Urothelium cell line (cell line): Measurements from ENCODE around the gene LRFN2.

ENCODE experiments used
- DNase-seq: peaks from one replicate; pipeline ENCODE4 v3.0.0; 2011; ENCODE audit warnings: low spot score, mixed read lengths
- FAIRE-seq: peaks from 2 replicates; lab custom pipeline; 2011; peaks lifted over from hg19 to GRCh38; lab: Jason Lieb, UNC

Gene LRFN2

DNA sequence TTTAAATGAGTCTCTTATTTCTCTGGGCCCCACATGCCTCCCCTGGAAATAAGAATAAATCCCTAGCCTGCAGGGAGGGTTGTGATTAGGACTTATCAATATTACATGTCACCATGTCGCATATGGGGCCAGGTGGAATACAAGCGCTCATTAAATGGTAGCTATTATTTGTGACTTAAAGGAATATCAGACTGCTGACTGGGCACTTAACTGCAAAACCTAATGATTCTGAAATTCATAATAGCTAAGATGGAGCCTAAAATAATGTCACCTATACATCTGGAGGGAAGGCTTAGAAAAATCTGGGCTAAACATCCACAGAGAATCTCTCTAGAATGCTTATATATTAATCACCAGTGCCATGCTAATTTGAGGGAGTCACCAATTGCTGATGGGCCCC lies 106.5 kb downstream of the LRFN2 start:
- DNase-seq = no peak
- FAIRE-seq = no peak

DNA sequence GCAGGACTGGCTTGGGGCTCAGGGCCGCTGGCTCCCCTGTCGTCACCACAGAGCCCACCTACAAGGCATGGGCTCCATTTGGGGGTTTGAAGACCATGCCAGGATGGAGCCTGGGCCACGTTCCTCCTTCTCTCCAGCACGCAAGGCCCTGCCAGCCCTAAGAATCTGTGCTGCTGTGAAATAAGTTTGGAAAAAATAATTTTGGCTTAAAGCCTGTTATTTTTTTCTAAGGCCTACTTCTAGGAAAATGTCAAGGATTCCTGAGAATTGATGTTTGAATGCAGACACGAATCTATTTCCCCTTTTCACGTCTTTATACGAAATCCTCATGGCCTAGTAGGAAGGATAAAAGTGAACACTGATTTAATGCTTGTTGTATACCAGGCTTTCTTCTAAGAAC lies 107.5 kb downstream of the LRFN2 start:
- DNase-seq (no peak), FAIRE-seq (no peak)

DNA sequence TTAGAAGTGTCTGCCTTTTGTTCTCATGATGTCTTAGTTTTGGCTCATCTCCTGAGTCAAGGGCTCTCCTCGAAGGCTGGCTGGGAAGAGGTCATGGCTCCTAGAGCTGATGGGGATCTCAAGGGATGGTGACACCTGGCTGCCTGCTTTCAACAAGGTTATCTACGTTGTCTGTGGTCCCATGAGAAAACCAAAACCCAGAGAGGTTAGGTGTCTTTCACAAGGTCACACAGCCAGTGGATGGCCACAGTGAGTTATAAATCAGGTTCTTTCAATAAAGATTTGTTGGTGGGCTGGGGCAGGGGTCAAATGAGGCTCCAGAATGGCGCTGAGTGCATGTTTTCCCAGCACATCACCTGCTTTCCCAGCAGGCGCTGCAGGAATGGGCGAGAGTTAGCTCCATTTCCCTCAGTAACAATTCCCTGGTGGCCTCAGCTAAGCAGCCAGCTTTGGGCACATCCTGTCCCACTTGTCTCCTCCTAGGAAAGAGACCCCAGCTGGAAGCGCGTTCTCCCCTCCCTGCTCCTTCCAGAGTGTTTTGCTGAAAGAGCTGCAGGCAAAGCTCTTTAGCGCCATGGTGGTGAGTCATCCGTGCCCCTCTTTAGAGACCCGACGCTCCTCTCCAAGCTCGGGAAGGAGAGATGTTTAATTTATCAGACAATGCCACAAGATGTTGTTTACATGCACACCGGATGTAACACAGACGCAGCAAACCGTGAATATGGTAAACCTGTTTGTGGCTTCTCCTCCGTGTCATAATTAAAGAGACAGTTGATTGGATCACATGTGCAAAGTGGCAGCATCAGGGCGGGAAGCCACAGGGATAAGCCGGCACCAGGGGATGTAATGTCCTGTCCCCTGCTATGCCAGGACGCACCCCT lies 109.7 kb downstream of the LRFN2 start:
- no peak for FAIRE-seq
- peak; percentile 10 for DNase-seq

DNA sequence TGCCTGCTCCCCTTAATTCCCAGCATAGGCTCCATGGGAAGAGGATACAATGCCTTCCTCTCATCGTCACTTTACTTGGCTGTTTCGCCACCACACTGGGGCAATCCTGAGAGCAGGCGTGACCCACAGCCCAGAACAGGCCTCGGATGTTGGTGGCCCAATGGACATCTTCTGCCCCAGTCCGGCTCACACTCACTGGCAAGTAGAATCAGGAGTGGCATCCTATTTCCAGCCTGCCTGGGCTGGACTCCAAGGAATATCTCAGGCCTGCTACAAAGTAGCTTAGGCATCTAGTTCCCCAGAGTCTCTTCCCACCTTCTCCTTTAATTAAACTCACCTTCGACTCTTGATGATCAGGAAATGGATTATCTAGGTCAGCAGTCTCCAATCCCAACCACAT lies 110.5 kb downstream of the LRFN2 start:
- FAIRE-seq = no peak
- DNase-seq = no peak

DNA sequence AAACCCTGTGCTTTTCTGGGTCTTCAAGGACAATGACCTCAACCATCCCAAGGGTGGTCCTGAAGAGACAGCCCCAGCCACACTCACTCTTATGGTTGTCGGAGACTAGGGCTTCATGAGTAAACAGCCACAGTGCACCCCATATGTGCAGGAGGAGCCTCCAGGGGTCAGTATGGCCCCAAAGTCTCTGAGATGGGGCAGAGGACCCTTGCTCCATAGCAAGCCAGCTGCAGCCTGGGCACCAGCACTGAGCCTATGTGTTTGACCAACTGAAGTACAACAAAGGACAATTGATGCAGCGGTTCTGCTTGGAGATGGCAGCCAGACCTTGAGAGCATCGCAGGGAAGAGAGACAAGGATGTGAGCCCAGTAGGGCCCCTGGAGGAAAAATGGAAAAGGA lies 112.2 kb downstream of the LRFN2 start:
- no peak for FAIRE-seq
- no peak for DNase-seq

DNA sequence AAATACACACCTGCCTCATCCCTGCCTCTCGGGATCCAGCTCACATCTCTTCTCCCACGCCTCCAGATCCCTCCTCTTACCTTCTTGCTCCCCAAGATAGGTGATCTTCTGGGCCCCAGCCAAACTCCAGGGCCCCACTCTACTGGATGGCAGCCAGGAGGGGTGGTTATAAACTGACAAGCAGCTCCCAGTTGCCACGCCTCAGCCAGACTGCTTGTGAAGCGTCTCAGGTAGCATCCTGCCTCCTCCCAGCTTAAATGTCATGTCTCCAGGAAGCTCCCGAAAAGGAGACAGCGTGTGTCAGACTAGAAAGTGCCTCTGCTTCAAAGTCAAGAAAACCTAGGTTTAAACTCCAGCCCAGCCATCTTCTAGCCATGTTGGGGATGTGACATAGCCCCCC lies 114.1 kb downstream of the LRFN2 start:
- DNase-seq (no peak), FAIRE-seq (no peak)

DNA sequence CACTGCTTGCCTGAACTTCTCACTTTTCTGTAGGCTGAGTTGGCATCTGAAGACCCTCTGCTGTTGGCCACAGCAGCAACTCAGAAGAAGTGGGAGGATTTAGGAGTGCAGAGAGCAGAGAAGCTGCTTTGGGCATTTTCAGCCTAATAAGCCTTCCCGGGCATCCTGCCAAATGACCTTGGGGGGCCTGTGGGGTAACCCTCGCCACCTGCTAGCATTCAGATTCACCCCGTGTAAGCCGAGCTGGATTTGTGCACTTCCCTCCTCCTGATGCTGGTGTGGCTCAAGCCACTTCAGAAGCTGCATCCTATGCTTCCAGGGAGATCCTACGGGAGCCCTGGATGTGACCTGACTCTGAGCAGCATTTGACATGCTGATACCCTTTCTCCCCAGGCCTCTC lies 114.8 kb downstream of the LRFN2 start:
- FAIRE-seq (no peak), DNase-seq (no peak)

DNA sequence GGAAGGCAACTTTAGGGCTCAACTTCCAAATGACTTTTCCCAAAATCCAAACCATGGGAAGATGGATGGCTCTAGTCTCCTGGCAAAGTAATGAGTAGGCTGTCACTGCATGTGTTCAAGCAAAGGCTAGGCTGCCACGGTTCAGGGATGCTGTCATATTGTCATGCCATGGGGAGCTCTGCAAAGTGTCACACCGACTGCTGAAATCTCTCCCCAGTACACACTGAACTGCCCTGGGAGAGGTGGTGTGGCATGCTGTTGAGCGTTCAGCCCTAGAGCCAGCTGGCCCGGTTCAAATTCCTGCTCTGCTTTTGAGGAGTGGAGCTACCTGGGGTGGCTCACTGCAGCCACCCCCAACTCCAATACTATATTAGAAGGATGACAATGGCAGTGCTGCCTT lies 115.9 kb downstream of the LRFN2 start:
- DNase-seq (no peak), FAIRE-seq (no peak)

DNA sequence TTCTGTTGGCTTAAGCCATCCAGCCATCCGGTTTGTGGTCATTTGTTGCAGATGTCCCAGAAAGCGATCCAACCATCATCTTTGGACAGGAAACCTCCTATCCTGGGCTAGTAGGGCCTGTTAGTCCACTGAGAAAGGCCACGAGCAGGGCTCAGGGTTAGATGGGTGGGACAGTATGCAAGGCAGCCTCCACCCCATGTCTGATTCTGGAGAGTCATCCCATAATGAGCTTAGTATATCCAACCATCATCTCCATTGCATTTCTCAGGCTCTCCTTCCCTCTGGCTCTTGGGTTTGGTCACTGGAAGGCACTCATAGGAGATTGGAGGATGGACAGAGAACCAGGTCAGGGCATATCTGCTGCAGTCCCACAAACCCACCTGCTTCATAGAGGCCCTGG lies 117.8 kb downstream of the LRFN2 start:
- FAIRE-seq = no peak
- no peak for DNase-seq

DNA sequence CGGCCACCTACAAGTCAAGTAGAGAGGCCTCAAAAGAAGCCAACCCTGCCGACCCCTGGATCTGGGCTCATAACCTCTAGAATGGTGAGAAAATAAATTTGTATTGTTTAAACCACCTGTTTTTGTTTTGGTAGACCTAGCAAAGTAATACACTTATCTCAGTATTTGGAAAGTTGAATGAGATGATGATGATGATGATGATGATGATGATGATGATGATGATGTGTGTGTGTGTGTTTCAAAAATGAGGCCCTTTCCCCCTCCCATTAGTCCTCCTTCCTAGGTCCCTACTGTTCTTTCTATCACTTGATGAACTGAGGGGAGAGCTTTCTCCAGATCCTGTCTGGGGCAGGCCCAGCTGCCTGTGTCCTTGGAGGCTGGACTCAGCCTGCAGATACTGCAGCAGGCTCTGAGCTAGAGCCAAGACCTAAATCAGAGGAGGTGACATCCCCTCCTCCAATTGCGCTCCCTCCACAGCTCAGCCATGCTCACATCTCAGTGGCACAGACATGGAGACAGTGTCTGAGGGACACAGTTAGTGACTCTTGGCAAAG lies 120.1 kb downstream of the LRFN2 start:
- FAIRE-seq (no peak), DNase-seq (no peak)

DNA sequence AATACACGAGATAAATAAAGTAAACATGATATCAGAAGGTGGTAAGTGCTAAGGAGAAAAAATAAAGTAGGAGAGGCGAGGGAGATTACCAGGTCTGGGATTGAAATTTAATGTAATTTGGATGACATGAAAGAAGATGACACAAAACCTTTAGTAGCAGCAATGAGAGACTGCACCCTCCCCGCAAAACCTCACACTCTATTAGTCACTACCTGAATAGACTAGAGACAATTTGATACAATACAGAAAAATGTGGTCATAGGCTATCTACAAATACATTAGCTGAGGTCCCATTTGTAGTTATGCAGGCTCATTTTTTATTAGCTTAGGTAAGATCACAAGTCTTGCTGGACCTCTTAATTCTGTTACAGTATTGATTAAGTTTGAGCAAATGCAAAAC lies 125.5 kb downstream of the LRFN2 start:
- FAIRE-seq = no peak
- DNase-seq = no peak

DNA sequence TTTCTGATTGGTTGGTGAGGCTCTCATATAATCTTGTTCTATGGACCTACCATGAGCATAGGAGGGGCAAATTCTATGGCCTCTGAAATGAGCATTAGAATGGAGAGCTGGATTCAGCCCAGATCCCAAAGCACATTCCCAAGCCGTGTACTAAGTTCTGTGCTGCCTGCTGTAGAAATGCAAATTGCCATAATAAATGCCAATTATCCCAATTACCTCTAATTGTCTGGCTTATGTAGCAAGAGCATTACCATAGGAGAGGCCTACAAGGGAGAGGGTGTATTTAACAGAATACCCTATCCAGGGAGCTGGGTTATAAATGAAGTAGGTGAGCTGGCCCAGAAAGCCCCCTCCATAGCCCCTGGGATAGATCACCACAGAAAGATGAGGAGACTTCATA lies 126.8 kb downstream of the LRFN2 start:
- no peak for DNase-seq
- no peak for FAIRE-seq

DNA sequence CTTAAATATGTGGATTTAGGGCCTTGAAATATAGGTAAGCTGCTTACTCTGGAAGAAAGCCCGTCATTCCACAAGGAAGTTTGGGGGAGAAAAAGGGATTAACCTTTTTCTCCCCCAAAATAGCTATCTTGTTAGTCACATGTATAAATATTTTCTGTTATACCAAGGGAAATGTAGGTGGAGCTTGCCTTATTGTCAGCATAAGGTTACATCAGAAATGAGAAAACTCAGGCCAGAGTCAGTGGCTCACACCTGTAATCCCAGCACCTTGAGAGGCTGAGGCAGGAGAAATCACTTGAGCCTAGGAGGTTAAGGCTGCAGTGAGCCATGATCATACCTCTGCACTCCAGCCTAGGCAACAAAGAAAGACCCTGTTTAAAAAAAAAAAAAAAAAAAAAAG lies 129.9 kb downstream of the LRFN2 start:
- no peak for FAIRE-seq
- no peak for DNase-seq

DNA sequence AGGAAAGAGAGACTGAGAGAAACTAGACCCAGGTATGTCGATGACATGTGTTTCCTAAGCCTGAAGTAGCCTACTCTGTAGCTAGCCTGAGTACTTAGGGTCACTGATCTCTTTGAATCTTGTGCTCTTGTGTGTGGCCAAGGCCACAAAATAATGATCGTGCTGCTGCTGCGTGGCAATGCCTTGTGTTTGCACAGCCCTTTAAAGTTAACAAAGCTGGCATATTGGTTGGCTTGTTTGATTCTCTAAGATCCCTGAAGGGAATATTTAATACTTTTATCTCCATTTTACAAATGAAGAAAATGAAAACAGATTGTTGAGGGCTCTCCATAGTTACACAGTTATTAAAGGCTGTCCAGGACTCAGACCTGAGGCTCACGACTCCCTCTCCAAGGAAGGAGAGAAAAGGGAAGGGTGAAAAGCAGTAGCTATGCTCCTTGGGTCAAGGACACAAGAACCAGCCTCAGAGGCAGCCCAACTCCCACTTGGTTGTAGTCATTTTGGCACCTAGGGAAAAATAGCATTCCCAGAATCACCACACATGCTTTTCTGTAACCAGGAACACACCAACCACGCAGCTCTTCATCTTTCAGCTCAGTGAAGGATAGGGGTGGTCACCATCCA lies 130.7 kb downstream of the LRFN2 start:
- FAIRE-seq (no peak), DNase-seq (no peak)

DNA sequence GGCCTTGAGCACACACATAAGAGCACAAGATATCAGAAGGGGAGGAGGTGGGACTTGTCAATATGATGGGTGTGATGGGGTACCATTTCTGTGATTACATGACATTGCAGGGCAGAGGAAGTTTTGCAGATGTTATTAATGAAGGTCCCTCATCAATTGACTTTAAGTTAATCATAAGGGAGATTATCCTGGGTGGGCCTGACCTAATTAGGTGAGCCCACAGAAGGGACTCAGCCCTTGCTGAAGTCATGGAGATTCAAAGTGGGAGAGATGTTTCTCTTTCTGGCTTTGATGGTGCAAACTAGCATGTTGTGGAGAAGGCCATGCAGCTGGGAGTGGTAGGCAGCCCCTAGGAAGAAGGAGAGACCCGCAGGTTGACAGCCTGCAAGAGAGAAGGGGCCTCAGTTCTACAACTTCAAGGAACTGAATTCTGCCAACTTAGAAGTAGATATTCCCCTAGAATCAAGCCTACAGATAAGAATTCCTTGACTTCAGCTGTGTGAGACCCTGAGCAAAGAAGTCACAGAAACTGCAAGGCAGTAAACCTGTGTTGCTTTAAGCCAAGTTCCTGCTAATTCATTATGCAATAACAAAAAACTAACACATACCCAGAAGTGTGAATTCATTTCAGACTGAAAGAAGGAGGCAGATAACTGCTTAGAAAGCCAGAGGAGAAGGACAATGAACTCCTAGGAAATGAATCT lies 131.3 kb downstream of the LRFN2 start:
- DNase-seq (no peak), FAIRE-seq (no peak)

DNA sequence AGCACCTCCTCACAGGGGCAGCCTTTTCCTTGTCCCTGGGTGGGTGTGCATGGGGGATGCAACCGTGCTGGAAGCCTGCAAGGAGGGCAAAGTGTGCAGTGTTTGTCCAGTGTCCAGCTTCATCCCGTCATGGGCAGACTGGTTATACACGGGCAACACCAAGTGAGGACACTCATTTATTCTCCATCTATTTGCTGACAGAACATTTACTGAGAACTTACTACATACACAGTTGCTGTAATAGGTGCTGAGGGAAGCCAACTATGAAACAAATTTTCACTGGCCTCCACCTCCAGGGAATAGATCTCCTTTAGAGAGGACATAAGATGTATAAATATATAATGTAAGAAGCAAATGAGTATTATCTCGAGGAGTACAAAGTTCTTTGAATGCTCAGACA lies 136.7 kb downstream of the LRFN2 start:
- FAIRE-seq = no peak
- DNase-seq = no peak

DNA sequence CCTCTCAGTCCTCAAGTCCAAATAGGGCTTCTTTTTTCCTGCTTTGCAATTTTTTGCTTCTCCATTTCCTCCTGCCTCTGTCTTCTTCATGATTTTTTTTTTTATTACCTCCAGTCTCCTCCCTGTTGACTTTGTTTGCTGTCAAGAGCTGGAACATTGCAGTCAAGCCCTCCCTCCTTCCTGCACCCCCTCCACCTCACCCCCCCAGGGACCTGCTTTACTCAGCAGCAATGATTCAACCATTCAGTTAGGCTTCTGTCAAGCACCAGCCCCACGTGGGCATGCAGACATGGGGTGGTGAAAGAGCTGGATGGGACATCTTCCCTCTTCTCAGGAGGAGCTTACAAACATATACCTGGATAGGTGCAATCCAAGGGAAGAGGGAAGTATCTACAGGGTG lies 142.4 kb downstream of the LRFN2 start:
- FAIRE-seq = no peak
- DNase-seq = no peak

DNA sequence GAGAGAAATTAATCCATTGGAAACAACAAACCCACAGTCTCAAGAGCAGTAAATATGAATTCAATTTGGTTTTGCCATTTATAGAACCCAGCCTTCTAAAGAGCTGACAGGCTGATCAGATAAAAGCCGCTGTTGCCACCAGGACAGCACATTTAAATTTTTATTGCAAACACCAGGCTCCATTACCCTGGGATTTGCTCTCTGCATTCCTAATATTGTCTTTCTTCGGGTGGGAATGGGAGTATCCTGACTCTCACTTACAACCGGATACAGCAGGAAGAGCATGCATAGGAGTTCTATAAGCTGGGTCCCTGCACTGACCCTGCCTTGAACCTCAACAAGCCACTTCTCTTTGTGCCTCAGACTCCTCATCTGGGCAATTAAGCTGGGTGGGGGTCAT lies 142.9 kb downstream of the LRFN2 start:
- FAIRE-seq (no peak), DNase-seq (no peak)

DNA sequence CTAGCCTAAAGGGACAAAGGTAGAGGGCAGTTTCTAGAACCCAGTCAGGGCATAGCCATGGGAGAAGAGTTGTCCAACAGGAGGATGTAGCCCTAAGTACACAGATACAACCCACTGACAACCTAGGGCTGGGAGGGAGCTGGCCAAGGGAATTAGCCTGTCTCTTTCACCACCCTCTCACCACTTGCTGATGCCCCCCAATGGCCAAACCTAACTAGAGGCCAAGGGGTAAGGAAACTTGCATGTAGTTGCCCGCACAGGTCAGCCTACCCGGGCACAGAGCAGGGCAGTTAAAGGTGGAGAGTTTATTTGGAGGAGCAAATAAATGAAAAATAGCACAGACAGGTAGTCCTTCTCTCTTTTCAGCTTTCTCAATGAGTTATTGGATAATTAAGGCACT lies 143.3 kb downstream of the LRFN2 start:
- FAIRE-seq (no peak), DNase-seq (no peak)

DNA sequence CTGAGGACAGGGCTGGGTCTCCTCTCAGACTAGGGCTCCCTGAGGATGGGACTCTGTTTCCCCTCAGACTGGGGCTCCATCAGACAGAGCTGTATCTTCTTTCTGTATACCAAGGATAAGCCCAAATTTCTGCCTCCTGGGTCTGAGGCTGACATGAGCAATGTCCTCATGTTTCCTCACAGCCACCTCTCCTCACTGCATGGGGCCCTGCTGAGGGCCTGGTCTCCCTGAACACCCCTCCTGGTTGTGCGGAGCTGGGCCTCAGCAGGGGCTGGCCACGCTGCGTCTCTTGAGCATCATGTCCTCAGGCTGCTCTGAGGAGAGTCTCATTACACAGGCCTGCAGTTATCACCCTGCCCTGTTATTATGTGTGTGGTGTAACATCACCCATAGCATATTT lies 144.6 kb downstream of the LRFN2 start:
- FAIRE-seq (no peak), DNase-seq (no peak)

DNA sequence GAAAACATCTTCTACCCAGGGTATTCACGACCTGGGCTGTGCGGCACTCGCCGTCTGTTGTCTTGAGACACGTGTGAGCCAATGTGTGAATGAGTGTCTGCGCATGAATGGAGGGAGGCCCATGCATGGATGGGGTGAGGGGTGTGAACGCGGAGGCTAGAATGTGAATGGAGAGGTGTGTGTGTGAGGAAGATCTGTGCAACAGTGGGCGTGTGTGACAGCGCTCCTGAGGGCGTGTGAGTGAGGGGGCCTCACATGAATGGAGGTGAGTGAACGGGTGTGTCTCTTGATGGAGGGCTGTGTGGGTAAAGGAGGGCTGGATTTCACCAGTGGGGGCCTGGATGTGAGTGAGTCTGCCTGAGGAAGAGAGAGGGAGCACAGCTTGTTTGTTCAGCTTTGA lies 146.0 kb downstream of the LRFN2 start:
- DNase-seq = no peak
- FAIRE-seq = no peak

DNA sequence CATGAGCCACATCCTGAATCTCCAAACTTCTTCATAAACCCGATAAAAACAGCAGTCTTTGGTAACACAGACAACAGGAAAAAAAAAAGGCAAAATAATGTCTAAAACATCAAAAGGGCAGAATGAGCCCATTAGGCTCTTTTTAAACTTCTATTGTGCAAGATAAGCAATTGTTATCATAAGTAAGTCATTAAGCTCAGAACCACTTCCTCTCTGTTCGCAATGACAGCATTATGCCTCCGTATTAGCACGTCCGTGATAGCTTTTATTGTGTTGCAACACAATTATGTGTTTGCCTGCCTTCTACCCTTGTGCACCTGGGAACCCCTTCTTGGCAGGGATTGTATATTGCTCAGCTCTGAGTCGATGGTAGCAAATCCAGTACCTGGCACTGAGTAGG lies 147.1 kb downstream of the LRFN2 start:
- no peak for DNase-seq
- FAIRE-seq = no peak
